H9 (cell line): ENCODE results near the gene CACNA2D4. TPM values are rescaled to one million over a fixed set of nuclear protein-coding genes. Genes with fewer than 3 reads are reported as not detected.

Experiments
- DNase-seq: peaks from one replicate; pipeline ENCODE4 v3.0.0-alpha.2; 2017
- H2AFZ ChIP-seq: one replicate; pipeline ENCODE4 v1.6.1; 2013; ENCODE audit warnings: mild to moderate bottlenecking, low read length, control low read depth, moderate library complexity
- H2AK5ac ChIP-seq: 2 replicates; pipeline ENCODE4 v1.6.1; 2013; ENCODE audit warnings: low read length, control low read depth, mixed read lengths; ENCODE audit not compliant: insufficient read length
- H2BK120ac ChIP-seq: one replicate; pipeline ENCODE4 v1.6.1; 2013; ENCODE audit warnings: low read depth, mild to moderate bottlenecking, low read length, control low read depth, inconsistent platforms; ENCODE audit not compliant: poor library complexity, severe bottlenecking
- H2BK12ac ChIP-seq: 2 replicates; pipeline ENCODE4 v1.6.1; 2013; ENCODE audit warnings: low read length, control low read depth, mixed read lengths, low read depth; ENCODE audit not compliant: insufficient read length
- H2BK15ac ChIP-seq: 2 replicates; pipeline ENCODE4 v1.6.1; 2013; ENCODE audit warnings: low read depth, low read length, control low read depth
- H2BK20ac ChIP-seq: one replicate; pipeline ENCODE4 v1.6.1; 2013; ENCODE audit warnings: low read depth, mild to moderate bottlenecking, low read length, control low read depth, inconsistent platforms; ENCODE audit not compliant: poor library complexity, severe bottlenecking
- H2BK5ac ChIP-seq: 2 replicates; pipeline ENCODE4 v1.6.1; 2013; ENCODE audit warnings: low read length, control low read depth, mixed read lengths; ENCODE audit not compliant: insufficient read length
- H3K14ac ChIP-seq: 2 replicates; pipeline ENCODE4 v1.6.1; 2013; ENCODE audit warnings: low read length, control low read depth; ENCODE audit not compliant: insufficient read depth
- H3K18ac ChIP-seq: 2 replicates; pipeline ENCODE4 v1.6.1; 2013; ENCODE audit warnings: low read depth, mild to moderate bottlenecking, mixed read lengths, low read length, control low read depth; ENCODE audit not compliant: insufficient read length
- H3K23ac ChIP-seq: 2 replicates; pipeline ENCODE4 v1.6.1; 2013; ENCODE audit warnings: low read length, control low read depth, mixed read lengths, low read depth; ENCODE audit not compliant: insufficient read length
- H3K23me2 ChIP-seq: 2 replicates; pipeline ENCODE4 v1.6.1; 2013; ENCODE audit warnings: low read depth, mild to moderate bottlenecking, mixed read lengths, low read length, control low read depth; ENCODE audit not compliant: insufficient read length, poor library complexity, severe bottlenecking
- H3K27ac ChIP-seq: 2 replicates; pipeline ENCODE4 v1.5.1; 2013; ENCODE audit warnings: low read length, control low read depth, mixed read lengths, low read depth; ENCODE audit not compliant: insufficient read length
- H3K27me3 ChIP-seq: 2 replicates; pipeline ENCODE4 v1.6.1; 2013; ENCODE audit warnings: low read length, control low read depth, inconsistent platforms; ENCODE audit not compliant: insufficient read depth
- H3K4ac ChIP-seq: 2 replicates; pipeline ENCODE4 v1.6.1; 2013; ENCODE audit warnings: low read depth, mild to moderate bottlenecking, control low read depth, inconsistent platforms, low read length, moderate library complexity
- H3K4me1 ChIP-seq: 2 replicates; pipeline ENCODE4 v1.6.1; 2013; ENCODE audit warnings: low read length, control low read depth, inconsistent platforms; ENCODE audit not compliant: insufficient read depth
- H3K4me2 ChIP-seq: 2 replicates; pipeline ENCODE4 v1.6.1; 2013; ENCODE audit warnings: low read length, control low read depth, mixed read lengths; ENCODE audit not compliant: insufficient read length, insufficient read depth
- H3K56ac ChIP-seq: 2 replicates; pipeline ENCODE4 v1.6.1; 2013; ENCODE audit warnings: low read depth, mild to moderate bottlenecking, mixed read lengths, low read length, control low read depth; ENCODE audit not compliant: insufficient read length
- H3K79me1 ChIP-seq: 2 replicates; pipeline ENCODE4 v1.6.1; 2013; ENCODE audit warnings: low read depth, mild to moderate bottlenecking, moderate library complexity, low read length, control low read depth, inconsistent platforms; ENCODE audit not compliant: insufficient read depth, poor library complexity, severe bottlenecking
- H3K79me2 ChIP-seq: 2 replicates; pipeline ENCODE4 v1.6.1; 2013; ENCODE audit warnings: low read length, control low read depth, inconsistent platforms; ENCODE audit not compliant: insufficient read depth
- H3K9ac ChIP-seq: 2 replicates; pipeline ENCODE4 v1.6.1; 2013; ENCODE audit warnings: low read length, control low read depth, mixed read lengths; ENCODE audit not compliant: insufficient read length; ENCODE audit errors: extremely low read depth
- H3K9me3 ChIP-seq: one replicate; pipeline ENCODE4 v1.6.1; 2013; ENCODE audit warnings: low read depth, low read length, inconsistent platforms; ENCODE audit not compliant: control insufficient read depth
- H3T11ph ChIP-seq: one replicate; pipeline ENCODE4 v1.6.1; 2013; ENCODE audit warnings: mild to moderate bottlenecking, low read length, control low read depth, inconsistent platforms
- H4K20me1 ChIP-seq: one replicate; pipeline ENCODE4 v1.6.1; 2013; ENCODE audit not compliant: control insufficient read depth, insufficient read length, insufficient read depth
- H4K5ac ChIP-seq: 2 replicates; pipeline ENCODE4 v1.6.1; 2013; ENCODE audit warnings: low read depth, mild to moderate bottlenecking, mixed read lengths, low read length, control low read depth; ENCODE audit not compliant: insufficient read length
- H4K8ac ChIP-seq: replicated peaks from 2 replicates; pipeline ENCODE4 v1.6.1; 2013; ENCODE audit warnings: low read length, control low read depth, mixed read lengths, low read depth; ENCODE audit not compliant: insufficient read length
- H4K91ac ChIP-seq: 2 replicates; pipeline ENCODE4 v1.6.1; 2013; ENCODE audit warnings: low read depth, mild to moderate bottlenecking, moderate library complexity, mixed read lengths, low read length, control low read depth; ENCODE audit not compliant: insufficient read length
- H3K27ac Mint-ChIP-seq, 3 experiments: 2 replicates in 2 of 3; 3 replicates in 1 of 3; pipeline ENCODE4 v1.8.0; 2020 to 2021; ENCODE audit warnings: mixed read lengths in 3 of 3, mild to moderate bottlenecking in 1 of 3, moderate library complexity in 1 of 3
- H3K27me3 Mint-ChIP-seq: 2 replicates; pipeline ENCODE4 v1.8.0; 2021; ENCODE audit warnings: low read depth, mild to moderate bottlenecking, moderate library complexity, mixed read lengths
- H3K36me3 Mint-ChIP-seq, 3 experiments: 2 replicates in 2 of 3; 3 replicates in 1 of 3; pipeline ENCODE4 v1.8.0; 2020 to 2021; ENCODE audit warnings: low read depth in 3 of 3, mixed read lengths in 3 of 3; ENCODE audit not compliant: insufficient read depth in 1 of 3
- H3K4me1 Mint-ChIP-seq, 2 experiments: 2 replicates each; pipeline ENCODE4 v1.8.0; 2020; ENCODE audit warnings: mixed read lengths in 2 of 2
- H3K4me3 Mint-ChIP-seq, 2 experiments: 2 replicates in 1 of 2; 3 replicates in 1 of 2; pipeline ENCODE4 v1.8.0; 2020 to 2021; ENCODE audit warnings: mild to moderate bottlenecking in 2 of 2, mixed read lengths in 2 of 2, moderate library complexity in 1 of 2
- H3K9me3 Mint-ChIP-seq, 2 experiments: 2 replicates in 1 of 2; 3 replicates in 1 of 2; pipeline ENCODE4 v1.8.0; 2020; ENCODE audit warnings: mild to moderate bottlenecking in 2 of 2, mixed read lengths in 2 of 2, moderate library complexity in 1 of 2
- CTCF ChIP-seq: fragments of 200-600 bp; sonication (generic); conservative IDR thresholded peaks from 3 replicates; pipeline ENCODE4 v1.8.0; 2021; ENCODE audit warnings: antibody characterized with exemption, mild to moderate bottlenecking
- WGBS: extraction: QIAGEN DNeasy Blood & Tissue Kit; methylation state at CpG from one replicate; pipeline ENCODE4 v1.1.7; 2013; ENCODE audit warnings: missing lambda C conversion rate, low lambda C conversion rate, mixed read lengths; ENCODE audit not compliant: insufficient read length; ENCODE audit errors: extremely low coverage; 5-methylcytosine and 5-hydroxymethylcytosine counted together
- total RNA-seq: library from RNA; stranded (reverse); gene quantifications from 2 replicates; pipeline ENCODE4 v1.2.1, GENCODE V29; 2021

CACNA2D4 gene
- total RNA-seq, 1 experiment from 2014 or later = 0.79 TPM

GRCh38 chr12:1805441-1806081 lies 112.9 kb downstream of the CACNA2D4 start:
- no peak overlapping the region for H3K4ac ChIP-seq
- H3K9me3 Mint-ChIP-seq = no peaks in the 10 kb centered on the region; a peak in 1 of 5 replicates
- no peak overlapping the region for H3T11ph ChIP-seq
- H3K36me3 Mint-ChIP-seq = no peaks in the 10 kb centered on the region
- H3K23me2 ChIP-seq = no peaks in the 10 kb centered on the region
- H4K20me1 ChIP-seq = no peaks in the 10 kb centered on the region
- DNase-seq = no peak
- no peak overlapping the region for H2BK120ac ChIP-seq
- no peak overlapping the region for H4K5ac ChIP-seq
- H4K8ac ChIP-seq = no peak overlapping the region
- no peak overlapping the region for H2BK20ac ChIP-seq
- H4K91ac ChIP-seq = no peak overlapping the region
- H2BK5ac ChIP-seq = no peak overlapping the region
- H3K27me3 ChIP-seq = 0 out of 2 replicates have a peak, but pooled peaks cover 2% of the 10 kb centered on the region
- no peak overlapping the region for H2BK15ac ChIP-seq
- no peak overlapping the region for H3K23ac ChIP-seq
- TF ChIP-seq CTCF = no peak
- no peak overlapping the region for H2AK5ac ChIP-seq
- H3K56ac ChIP-seq = no peak overlapping the region
- no peaks in the 10 kb centered on the region for H3K9me3 ChIP-seq
- no CpG with 5 or more reads among the region's 16 CpGs for WGBS
- no peak overlapping the region for H3K14ac ChIP-seq
- no peak overlapping the region for H3K4me2 ChIP-seq
- no peak overlapping the region for H2BK12ac ChIP-seq
- no peaks in the 10 kb centered on the region for H3K79me1 ChIP-seq
- H3K9ac ChIP-seq = no peak overlapping the region
- no peak overlapping the region for H3K27ac ChIP-seq
- no peaks in the 10 kb centered on the region for H3K79me2 ChIP-seq
- no peaks in the 10 kb centered on the region for H3K4me1 ChIP-seq
- no peak overlapping the region for H2AFZ ChIP-seq
- no peak overlapping the region for H3K4me3 Mint-ChIP-seq
- H3K27ac Mint-ChIP-seq = no peak overlapping the region
- no peak overlapping the region for H3K18ac ChIP-seq
- no peaks in the 10 kb centered on the region; the same call in 1 of the 2 replicates for H3K27me3 Mint-ChIP-seq
- peaks cover 0 to 6% of the 10 kb centered on the region in 2 experiments; a peak in 2 of 4 replicates for H3K4me1 Mint-ChIP-seq
